ENCODE results near the gene HNRNPM. TPM values are rescaled to one million over a fixed set of nuclear protein-coding genes. Genes with fewer than 3 reads are reported as not detected.

HNRNPM gene
- total and polyA plus RNA-seq, 5 experiments from 2014 or later: 207 to 304 (median 217) TPM

- Mint-ChIP-seq H3K27me3 (no peaks in the 10 kb centered on the region), H3K4me1 (peaks cover 27 to 69% (median 61%) of the 10 kb centered on the region in 4 donors), H3K4me3 (peak overlapping the region; percentile 52 to 98 (median 82)), H3K36me3 (no peaks in the 10 kb centered on the region), H3K27ac (peak overlapping the region; percentile 94 to 99 (median 98)), H3K9me3 (no peaks in the 10 kb centered on the region)
- DNase-seq: peak in 9 of 10 donors; percentile 32 to 82 (median 61)
- POLR2A ChIA-PET: interaction anchor here (0.5 to 19.3 kb wide), 14 partner anchors 11 to 1343 kb away, joined by 3 to 802 read pairs (median 4); partner anchors contain the start of gene MYO1F
- ATAC-seq: peak; percentile 39 to 40
Observed at GRCh38 chr19:8517551-8518442, 73.0 kb downstream of the HNRNPM start.

GRCh38 chr19:8518536-8518935 lies 73.8 kb downstream of the HNRNPM start:
- no peaks in the 10 kb centered on the region for H3K9me3 Mint-ChIP-seq
- H3K4me3 Mint-ChIP-seq: peak overlapping the region in 8 of 10 donors; percentile 48 to 98 (median 73)
- DNase-seq: no peak
- POLR2A ChIA-PET: interaction anchor here (0.6 to 19.3 kb wide), 12 partner anchors 10 to 1342 kb away, joined by 3 to 802 read pairs (median 4); partner anchors contain the start of gene MYO1F
- peaks cover 24 to 63% (median 55%) of the 10 kb centered on the region in 4 donors for H3K4me1 Mint-ChIP-seq
- H3K36me3 Mint-ChIP-seq: no peaks in the 10 kb centered on the region
- no peak for ATAC-seq
- no peaks in the 10 kb centered on the region for H3K27me3 Mint-ChIP-seq
- H3K27ac Mint-ChIP-seq: peak overlapping the region; percentile 94 to 99 (median 98)

- H3K4me3 Mint-ChIP-seq: peak overlapping the region in 4 of 10 donors; percentile 9 to 98 (median 44)
- H3K9me3 Mint-ChIP-seq: no peaks in the 10 kb centered on the region
- no peak for ATAC-seq
- H3K4me1 Mint-ChIP-seq: peaks cover 22 to 57% (median 47%) of the 10 kb centered on the region in 4 donors
- no peaks in the 10 kb centered on the region for H3K36me3 Mint-ChIP-seq
- DNase-seq: no peak
- POLR2A ChIA-PET: interaction anchor here (0.6 to 19.3 kb wide), 7 partner anchors 9 to 97 kb away, joined by 3 to 802 read pairs (median 5); partner anchors contain the start of gene MYO1F
- H3K27me3 Mint-ChIP-seq: no peaks in the 10 kb centered on the region
- H3K27ac Mint-ChIP-seq: peak overlapping the region; percentile 66 to 99 (median 88)
Observed at GRCh38 chr19:8519388-8519787, 74.6 kb downstream of the HNRNPM start.

GRCh38 chr19:8525401-8525684 lies 80.6 kb downstream of the HNRNPM start:
- H3K27me3 Mint-ChIP-seq: no peaks in the 10 kb centered on the region
- peaks cover 0 to 20% (median 15%) of the 10 kb centered on the region in 3 donors for H3K36me3 Mint-ChIP-seq
- no peak overlapping the region for H3K27ac Mint-ChIP-seq
- H3K4me3 Mint-ChIP-seq: no peak overlapping the region
- no peak for ATAC-seq
- peaks cover 8 to 24% (median 17%) of the 10 kb centered on the region in 4 donors for H3K4me1 Mint-ChIP-seq
- POLR2A ChIA-PET: interaction anchor here (0.7 to 12.3 kb wide), 5 partner anchors 9 to 134 kb away, joined by 3 to 104 read pairs (median 8); partner anchors contain the start of gene ZNF414
- DNase-seq: no peak
- H3K9me3 Mint-ChIP-seq: no peaks in the 10 kb centered on the region

GRCh38 chr19:8526345-8527091 lies 81.7 kb downstream of the HNRNPM start:
- Mint-ChIP-seq H3K4me1 (peaks cover 5 to 24% (median 13%) of the 10 kb centered on the region in 4 donors), H3K27ac (peak overlapping the region in 6 of 10 donors; percentile 28 to 88 (median 74)), H3K36me3 (peaks cover 0 to 20% (median 17%) of the 10 kb centered on the region in 3 donors), H3K4me3 (peak overlapping the region in 1 of 10 donors; percentile 57), H3K27me3 (no peaks in the 10 kb centered on the region), H3K9me3 (no peaks in the 10 kb centered on the region)
- peak in 1 of 2 donors; percentile 30 for ATAC-seq
- POLR2A ChIA-PET: interaction anchor here (1.0 to 12.3 kb wide), 3 partner anchors 11 to 44 kb away, joined by 3 to 104 read pairs (median 11); partner anchors contain the start of gene ZNF414
- DNase-seq: no peak

- POLR2A ChIA-PET: interaction anchor here (1.0 to 12.3 kb wide), 2 partner anchors 12 to 38 kb away, joined by 8 to 104 read pairs; partner anchors contain the start of gene ZNF414
- DNase-seq: no peak
- ATAC-seq: no peak
- peaks cover 5 to 24% (median 13%) of the 10 kb centered on the region in 4 donors for H3K4me1 Mint-ChIP-seq
- no peaks in the 10 kb centered on the region for H3K27me3 Mint-ChIP-seq
- peaks cover 0 to 21% (median 20%) of the 10 kb centered on the region in 3 donors for H3K36me3 Mint-ChIP-seq
- H3K27ac Mint-ChIP-seq: peak overlapping the region in 9 of 10 donors; percentile 20 to 73 (median 50)
- H3K9me3 Mint-ChIP-seq: no peaks in the 10 kb centered on the region
- H3K4me3 Mint-ChIP-seq: no peak overlapping the region
Observed at GRCh38 chr19:8528500-8528899, 83.7 kb downstream of the HNRNPM start.

GRCh38 chr19:8529369-8530006 lies 84.7 kb downstream of the HNRNPM start:
- H3K36me3 Mint-ChIP-seq: peaks cover 0 to 20% (median 20%) of the 10 kb centered on the region in 3 donors
- no peak for ATAC-seq
- no peaks in the 10 kb centered on the region for H3K9me3 Mint-ChIP-seq
- no peak overlapping the region for H3K4me3 Mint-ChIP-seq
- peak overlapping the region in 4 of 10 donors; percentile 25 to 85 (median 57) for H3K27ac Mint-ChIP-seq
- peaks cover 5 to 22% (median 13%) of the 10 kb centered on the region in 4 donors for H3K4me1 Mint-ChIP-seq
- H3K27me3 Mint-ChIP-seq: no peaks in the 10 kb centered on the region
- DNase-seq: no peak
- POLR2A ChIA-PET: interaction anchor here (12.3 kb wide), 1 partner anchor 13 kb away, joined by 104 read pairs; the partner anchor contains the start of gene ZNF414

- no peak for DNase-seq
- POLR2A ChIA-PET: interaction anchor here (0.6 to 12.3 kb wide), 2 partner anchors 14 to 75 kb away, joined by 9 to 104 read pairs; partner anchors contain the start of gene ZNF414
- H3K4me1 Mint-ChIP-seq: peaks cover 5 to 18% (median 11%) of the 10 kb centered on the region in 4 donors
- H3K9me3 Mint-ChIP-seq: no peaks in the 10 kb centered on the region
- no peak for ATAC-seq
- no peak overlapping the region for H3K4me3 Mint-ChIP-seq
- H3K27me3 Mint-ChIP-seq: no peaks in the 10 kb centered on the region
- H3K36me3 Mint-ChIP-seq: peaks cover 0 to 18% (median 17%) of the 10 kb centered on the region in 3 donors
- no peak overlapping the region for H3K27ac Mint-ChIP-seq
Observed at GRCh38 chr19:8530061-8530679, 85.4 kb downstream of the HNRNPM start.

- peaks cover 0 to 22% (median 19%) of the 10 kb centered on the region in 3 donors for H3K36me3 Mint-ChIP-seq
- H3K9me3 Mint-ChIP-seq: no peaks in the 10 kb centered on the region
- peaks cover 5 to 18% (median 12%) of the 10 kb centered on the region in 4 donors for H3K4me1 Mint-ChIP-seq
- H3K4me3 Mint-ChIP-seq: no peak overlapping the region
- no peaks in the 10 kb centered on the region for H3K27me3 Mint-ChIP-seq
- POLR2A ChIA-PET: interaction anchor here (12.3 kb wide), 1 partner anchor 15 kb away, joined by 104 read pairs; the partner anchor contains the start of gene ZNF414
- H3K27ac Mint-ChIP-seq: peak overlapping the region in 2 of 10 donors; percentile 37 to 63
- no peak for ATAC-seq
- DNase-seq: no peak
Observed at GRCh38 chr19:8531470-8531869, 86.7 kb downstream of the HNRNPM start.

GRCh38 chr19:8532225-8532624 lies 87.5 kb downstream of the HNRNPM start:
- Mint-ChIP-seq H3K27ac (peak overlapping the region in 1 of 10 donors; percentile 74), H3K9me3 (no peaks in the 10 kb centered on the region), H3K4me1 (peaks cover 5 to 18% (median 8%) of the 10 kb centered on the region in 4 donors), H3K27me3 (no peaks in the 10 kb centered on the region), H3K36me3 (peaks cover 0 to 18% (median 14%) of the 10 kb centered on the region in 3 donors), H3K4me3 (no peak overlapping the region)
- DNase-seq: no peak
- ATAC-seq: no peak
- POLR2A ChIA-PET: interaction anchor here (12.3 kb wide), 1 partner anchor 16 kb away, joined by 104 read pairs; the partner anchor contains the start of gene ZNF414

- ATAC-seq: no peak
- Mint-ChIP-seq H3K36me3 (peaks cover 0 to 12% (median 3%) of the 10 kb centered on the region in 3 donors), H3K27me3 (no peaks in the 10 kb centered on the region), H3K4me3 (no peak overlapping the region), H3K9me3 (no peaks in the 10 kb centered on the region), H3K27ac (peak overlapping the region in 3 of 10 donors; percentile 2 to 82 (median 16)), H3K4me1 (peaks cover 0 to 3% (median under 1%) of the 10 kb centered on the region in 4 donors)
- POLR2A ChIA-PET: no interaction called here
- no peak for DNase-seq
Observed at GRCh38 chr19:8536282-8536681, 91.5 kb downstream of the HNRNPM start.
